Measurements from ENCODE around the gene DARS2. TPM values are rescaled to one million over a fixed set of nuclear protein-coding genes. Genes with fewer than 3 reads are reported as not detected.
"Not testable (repeated sequence)": the region's sequence is repeated elsewhere in the genome, so short reads cannot be mapped to it uniquely, and the experiment has no call there.

The DARS2 gene
- total RNA-seq, 1 experiment from 2014 or later = 44.7 TPM

GRCh38 chr1:173862146-173862768 is 37.8 kb downstream of the DARS2 start:
- not testable (repeated sequence) for DNase-seq (ENCODE audit: low spot score)

- DNase-seq (ENCODE audit: low spot score) = no peak
Measured at GRCh38 chr1:173862769-173863223, 38.3 kb downstream of the DARS2 start.

- DNase-seq (ENCODE audit: low spot score) = no peak
Measured at GRCh38 chr1:173863224-173864161, 39.0 kb downstream of the DARS2 start.

- DNase-seq (ENCODE audit: low spot score) = no peak
Measured at GRCh38 chr1:173864179-173864867, 39.9 kb downstream of the DARS2 start.

- no peak for DNase-seq (ENCODE audit: low spot score)
Measured at GRCh38 chr1:173865468-173866164, 41.1 kb downstream of the DARS2 start.

GRCh38 chr1:173866413-173867115 is 42.1 kb downstream of the DARS2 start:
- no peak for DNase-seq (ENCODE audit: low spot score)

GRCh38 chr1:173867141-173867752 is 42.8 kb downstream of the DARS2 start:
- DNase-seq (ENCODE audit: low spot score) = no peak

- DNase-seq (ENCODE audit: low spot score) = peak; percentile 100
Measured at GRCh38 chr1:173867753-173868265, 43.3 kb downstream of the DARS2 start, which contains the start of gene GAS5. Gene GAS5 (minus strand): TSS chr1:173867989.

GRCh38 chr1:173868266-173869020 is 44.0 kb downstream of the DARS2 start, which contains the start of gene ZBTB37:
Gene ZBTB37 (plus strand): TSS chr1:173868380. CDS start chr1:173870226, 1,846 bp downstream.
- no peak for DNase-seq (ENCODE audit: low spot score)

GRCh38 chr1:173869021-173869359 is 44.5 kb downstream of the DARS2 start:
- no peak for DNase-seq (ENCODE audit: low spot score)

- DNase-seq (ENCODE audit: low spot score) = no peak
Measured at GRCh38 chr1:173870252-173871075, 46.0 kb downstream of the DARS2 start.

GRCh38 chr1:173871091-173871490 is 46.6 kb downstream of the DARS2 start:
- DNase-seq (ENCODE audit: low spot score) = no peak

- no peak for DNase-seq (ENCODE audit: low spot score)
Measured at GRCh38 chr1:173871500-173871899, 47.0 kb downstream of the DARS2 start.

- no peak for DNase-seq (ENCODE audit: low spot score)
Measured at GRCh38 chr1:173876732-173877131, 52.3 kb downstream of the DARS2 start.

- no peak for DNase-seq (ENCODE audit: low spot score)
Measured at GRCh38 chr1:173878251-173878650, 53.8 kb downstream of the DARS2 start.

- DNase-seq (ENCODE audit: low spot score) = not testable (repeated sequence)
Measured at GRCh38 chr1:173881117-173881516, 56.6 kb downstream of the DARS2 start.

GRCh38 chr1:173884701-173885100 is 60.2 kb downstream of the DARS2 start:
- DNase-seq (ENCODE audit: low spot score) = no peak

GRCh38 chr1:173886746-173887611 is 62.5 kb downstream of the DARS2 start:
- no peak for DNase-seq (ENCODE audit: low spot score)
